Measurements from ENCODE around the gene EHMT2.
A peak's percentile ranks its signal among the peaks of the same experiment; 100 is the strongest.
"Not testable (repeated sequence)": the region's sequence is repeated elsewhere in the genome, so short reads cannot be mapped to it uniquely, and the experiment has no call there.

Gene EHMT2

DNA sequence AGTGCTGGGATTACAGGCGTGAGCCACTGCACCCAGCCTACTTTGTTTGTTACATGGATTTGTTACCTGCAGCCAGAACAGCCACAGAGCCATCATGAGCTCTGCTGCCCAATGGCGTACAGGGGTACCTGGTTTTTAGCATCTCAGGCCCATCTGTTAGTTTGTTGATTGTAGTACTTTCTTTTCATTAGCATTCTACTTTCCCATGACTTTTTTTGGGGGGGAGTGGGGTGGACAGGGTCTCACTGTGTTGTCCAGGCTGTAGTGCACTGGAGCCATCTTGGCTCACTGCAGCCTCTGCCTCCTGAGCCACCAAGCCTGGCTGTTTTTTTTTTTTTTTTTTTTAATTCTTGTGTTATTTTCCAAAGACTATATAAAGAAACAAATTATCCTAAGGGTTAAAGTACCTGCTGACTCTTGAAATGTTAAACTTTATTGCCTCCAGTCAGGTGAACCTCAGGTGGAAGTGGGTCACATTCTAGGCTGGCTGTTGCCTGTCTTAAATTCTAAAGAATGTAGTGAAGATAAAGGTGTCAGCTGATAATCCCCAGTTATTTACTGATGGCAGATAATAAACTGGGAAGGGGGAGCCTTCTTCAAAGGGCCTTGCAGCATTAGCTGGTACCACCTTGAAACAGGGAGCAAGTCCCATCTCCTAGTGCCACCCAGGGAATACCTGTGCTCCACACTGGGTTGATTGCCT lies 50.1 kb downstream of the EHMT2 start:
- Histone ChIP-seq H3K36me3 (ENCODE audit: insufficient read depth, low read depth, low read length) (no peaks in the 10 kb centered on the region), H3K4me3 (ENCODE audit: low read length) (no peak overlapping the region), H3K27me3 (ENCODE audit: insufficient read depth, low read length) (no peaks in the 10 kb centered on the region), H3K9me3 (ENCODE audit: insufficient read depth, low read depth, low read length) (no peaks in the 10 kb centered on the region), H3K27ac (ENCODE audit: low read length) (no peak overlapping the region), H3K9ac (ENCODE audit: low read depth, low read length) (no peak overlapping the region), H3K4me1 (ENCODE audit: insufficient read depth, low read length) (no peaks in the 10 kb centered on the region)

DNA sequence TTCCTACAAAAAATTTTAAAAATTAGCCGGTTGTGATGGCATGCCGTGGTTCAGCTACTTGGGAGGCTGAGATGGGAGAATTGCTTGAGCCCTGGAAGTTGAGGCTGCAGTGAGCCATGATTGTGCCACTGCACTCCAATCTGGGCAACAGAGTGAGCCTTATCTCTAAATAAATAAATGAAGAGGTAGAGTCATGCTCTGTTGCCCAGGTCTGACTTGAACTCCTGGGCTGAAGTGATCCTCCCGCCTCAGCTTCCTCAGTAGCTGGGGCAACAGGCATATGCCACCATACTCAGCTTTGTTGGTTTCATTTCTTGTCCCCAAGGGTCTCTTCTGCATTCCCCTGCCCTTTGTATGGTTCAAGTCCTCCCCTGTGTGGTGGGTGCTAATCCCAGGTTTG lies 53.0 kb downstream of the EHMT2 start:
- H3K36me3 ChIP-seq (ENCODE audit: insufficient read depth, low read depth, low read length), result peaks cover 14% of the 10 kb centered on the region
- no peaks in the 10 kb centered on the region for H3K27me3 ChIP-seq (ENCODE audit: insufficient read depth, low read length)
- H3K4me3 ChIP-seq (ENCODE audit: low read length), result no peak overlapping the region
- no peaks in the 10 kb centered on the region for H3K4me1 ChIP-seq (ENCODE audit: insufficient read depth, low read length)
- no peak overlapping the region for H3K9ac ChIP-seq (ENCODE audit: low read depth, low read length)
- no peaks in the 10 kb centered on the region for H3K9me3 ChIP-seq (ENCODE audit: insufficient read depth, low read depth, low read length)
- H3K27ac ChIP-seq (ENCODE audit: low read length), result no peak overlapping the region

DNA sequence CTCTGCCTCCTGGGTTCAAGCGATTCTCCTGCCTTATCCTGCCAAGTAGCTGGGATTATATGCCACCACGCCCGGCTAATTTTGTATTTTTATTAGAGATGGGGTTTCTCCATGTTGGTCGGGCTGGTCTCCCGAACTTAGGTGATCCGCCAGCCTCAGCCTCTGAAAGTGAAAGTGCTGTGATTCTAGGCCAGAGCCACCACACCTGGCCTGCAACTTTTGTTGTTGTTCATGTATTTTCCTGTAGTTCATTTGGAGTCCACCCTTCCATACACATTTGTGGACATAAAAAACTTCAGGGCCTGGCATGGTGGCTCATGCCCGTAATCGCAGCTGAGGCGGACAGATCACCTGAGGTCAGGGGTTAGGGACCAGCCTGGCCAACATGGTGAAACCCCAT lies 55.4 kb downstream of the EHMT2 start:
- Histone ChIP-seq H3K27me3 (ENCODE audit: insufficient read depth, low read length) (no peaks in the 10 kb centered on the region), H3K27ac (ENCODE audit: low read length) (no peak overlapping the region), H3K4me1 (ENCODE audit: insufficient read depth, low read length) (peaks cover 8% of the 10 kb centered on the region; the same call in 1 of the 2 replicates), H3K36me3 (ENCODE audit: insufficient read depth, low read depth, low read length) (peaks cover 39% of the 10 kb centered on the region), H3K4me3 (ENCODE audit: low read length) (no peak overlapping the region), H3K9ac (ENCODE audit: low read depth, low read length) (no peak overlapping the region), H3K9me3 (ENCODE audit: insufficient read depth, low read depth, low read length) (no peaks in the 10 kb centered on the region)

DNA sequence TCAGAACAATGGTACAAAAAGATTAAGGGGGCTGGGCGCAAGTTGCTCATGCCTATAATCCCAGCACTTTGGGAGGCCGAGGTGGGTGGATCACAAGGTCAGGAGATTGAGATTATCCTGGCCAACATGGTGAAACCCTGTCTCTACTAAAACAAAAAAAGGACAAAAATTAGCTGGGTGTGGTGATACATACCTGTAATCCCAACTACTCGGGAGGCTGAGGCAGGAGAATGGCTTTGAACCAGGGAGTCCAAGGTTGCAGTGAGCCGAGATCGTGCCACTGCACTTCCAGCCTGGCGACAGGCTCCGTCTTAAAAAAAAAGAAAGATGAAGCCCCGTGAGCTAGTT lies 57.7 kb downstream of the EHMT2 start:
- not testable (repeated sequence) for H3K9ac ChIP-seq (ENCODE audit: low read depth, low read length); H3K27ac ChIP-seq (ENCODE audit: low read length); H3K4me3 ChIP-seq (ENCODE audit: low read length); H3K27me3 ChIP-seq (ENCODE audit: insufficient read depth, low read length); H3K4me1 ChIP-seq (ENCODE audit: insufficient read depth, low read length); H3K9me3 ChIP-seq (ENCODE audit: insufficient read depth, low read depth, low read length)
- peaks cover 53% of the 10 kb centered on the region for H3K36me3 ChIP-seq (ENCODE audit: insufficient read depth, low read depth, low read length)

DNA sequence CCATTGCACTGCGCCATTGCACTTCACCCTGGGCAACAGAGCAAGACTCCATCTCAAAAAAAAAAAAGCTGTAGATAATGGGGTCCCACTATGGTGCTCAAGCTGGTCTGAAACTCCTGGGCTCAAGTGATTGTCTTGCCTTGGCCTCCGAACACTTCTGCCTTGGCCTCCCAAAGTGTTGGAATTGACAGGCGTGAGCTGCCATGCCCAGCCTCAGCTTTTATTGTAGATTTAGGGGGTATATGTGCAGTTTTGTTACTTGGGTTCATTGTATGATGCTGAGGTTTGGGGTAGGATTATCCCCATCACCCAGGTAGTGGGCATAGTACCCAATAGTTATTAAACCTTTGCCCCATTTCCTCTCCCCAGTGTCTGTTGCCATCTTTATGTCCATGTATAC lies 58.5 kb downstream of the EHMT2 start:
- peaks cover 53% of the 10 kb centered on the region for H3K36me3 ChIP-seq (ENCODE audit: insufficient read depth, low read depth, low read length)

DNA sequence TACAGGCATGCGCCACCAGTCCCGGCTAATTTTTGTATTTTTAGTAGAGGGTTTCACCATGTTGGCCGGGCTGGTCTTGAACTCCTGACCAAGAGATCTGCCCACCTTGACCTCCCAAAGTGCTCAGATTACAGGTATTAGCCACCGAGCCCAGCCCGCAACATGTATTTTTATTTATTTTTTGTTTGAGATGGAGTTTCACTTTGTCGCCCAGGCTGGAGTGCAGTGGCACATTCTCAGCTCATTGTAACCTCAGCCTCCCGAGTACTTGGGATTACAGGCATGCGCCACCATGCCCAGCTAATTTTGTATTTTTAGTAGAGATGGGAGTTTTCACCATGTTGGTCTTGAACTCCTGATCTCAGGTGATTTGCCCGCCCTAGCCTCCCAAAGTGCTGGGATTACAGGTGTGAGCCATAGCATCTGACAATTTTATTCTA lies 59.4 kb downstream of the EHMT2 start:
- peaks cover 53% of the 10 kb centered on the region for H3K36me3 ChIP-seq (ENCODE audit: insufficient read depth, low read depth, low read length)

More for the DNA sequence above, 58.5 kb downstream of the EHMT2 start:
- Histone ChIP-seq H3K27ac (ENCODE audit: low read length) (no peak overlapping the region), H3K9ac (ENCODE audit: low read depth, low read length) (no peak overlapping the region), H3K9me3 (ENCODE audit: insufficient read depth, low read depth, low read length) (no peaks in the 10 kb centered on the region), H3K27me3 (ENCODE audit: insufficient read depth, low read length) (no peaks in the 10 kb centered on the region), H3K4me1 (ENCODE audit: insufficient read depth, low read length) (peaks cover 8% of the 10 kb centered on the region; the same call in 1 of the 2 replicates), H3K4me3 (ENCODE audit: low read length) (peak overlapping the region; percentile 91; the same call in 1 of the 2 replicates)

DNA sequence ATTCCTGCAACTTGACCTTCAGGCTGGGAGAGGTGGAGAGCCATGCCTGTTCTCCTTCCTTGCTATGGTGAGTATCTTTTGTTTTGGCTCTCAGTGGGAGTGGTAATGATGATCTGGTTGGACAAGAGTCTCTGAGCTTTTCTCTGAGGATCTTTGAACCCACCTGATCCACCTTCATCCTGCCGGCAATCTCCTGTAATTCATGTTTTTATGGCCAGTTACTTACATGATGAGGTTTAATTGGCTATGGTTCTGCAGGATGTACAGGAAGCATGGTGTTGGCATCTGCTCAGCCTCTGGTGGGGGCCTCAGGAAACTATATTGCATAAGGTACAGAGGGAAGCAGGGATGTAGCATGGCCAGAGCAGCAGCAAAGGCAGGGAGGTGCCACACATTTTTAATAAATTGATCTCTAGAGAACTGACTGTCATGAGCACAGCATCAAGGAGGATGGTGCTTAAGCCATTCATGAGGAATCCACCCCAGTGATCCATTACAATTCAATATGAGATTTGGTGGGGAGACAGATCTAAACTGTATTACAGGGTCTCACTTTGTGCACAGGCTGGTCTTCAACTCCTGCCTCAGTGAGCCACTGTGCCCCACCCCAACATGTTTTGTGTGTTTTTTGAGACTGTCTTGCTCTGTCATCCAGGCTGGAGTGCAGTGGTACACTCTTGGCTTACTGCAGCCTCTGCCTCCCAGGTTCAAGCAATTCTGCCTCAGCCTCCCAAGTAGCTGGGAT lies 60.0 kb downstream of the EHMT2 start:
- Histone ChIP-seq H3K9ac (ENCODE audit: low read depth, low read length) (peak overlapping the region; percentile 99; the same call in 1 of the 2 replicates), H3K27ac (ENCODE audit: low read length) (no peak overlapping the region), H3K27me3 (ENCODE audit: insufficient read depth, low read length) (no peaks in the 10 kb centered on the region), H3K4me1 (ENCODE audit: insufficient read depth, low read length) (peaks cover 8% of the 10 kb centered on the region; the same call in 1 of the 2 replicates), H3K4me3 (ENCODE audit: low read length) (peak overlapping the region; percentile 91), H3K36me3 (ENCODE audit: insufficient read depth, low read depth, low read length) (peaks cover 53% of the 10 kb centered on the region), H3K9me3 (ENCODE audit: insufficient read depth, low read depth, low read length) (no peaks in the 10 kb centered on the region)

More for the DNA sequence above, 59.4 kb downstream of the EHMT2 start:
- H3K27me3 ChIP-seq (ENCODE audit: insufficient read depth, low read length); H3K27ac ChIP-seq (ENCODE audit: low read length); H3K4me1 ChIP-seq (ENCODE audit: insufficient read depth, low read length); H3K9me3 ChIP-seq (ENCODE audit: insufficient read depth, low read depth, low read length): not testable (repeated sequence)
- peak overlapping the region; percentile 99; the same call in 1 of the 2 replicates for H3K9ac ChIP-seq (ENCODE audit: low read depth, low read length)
- peak overlapping the region; percentile 91 for H3K4me3 ChIP-seq (ENCODE audit: low read length)

DNA sequence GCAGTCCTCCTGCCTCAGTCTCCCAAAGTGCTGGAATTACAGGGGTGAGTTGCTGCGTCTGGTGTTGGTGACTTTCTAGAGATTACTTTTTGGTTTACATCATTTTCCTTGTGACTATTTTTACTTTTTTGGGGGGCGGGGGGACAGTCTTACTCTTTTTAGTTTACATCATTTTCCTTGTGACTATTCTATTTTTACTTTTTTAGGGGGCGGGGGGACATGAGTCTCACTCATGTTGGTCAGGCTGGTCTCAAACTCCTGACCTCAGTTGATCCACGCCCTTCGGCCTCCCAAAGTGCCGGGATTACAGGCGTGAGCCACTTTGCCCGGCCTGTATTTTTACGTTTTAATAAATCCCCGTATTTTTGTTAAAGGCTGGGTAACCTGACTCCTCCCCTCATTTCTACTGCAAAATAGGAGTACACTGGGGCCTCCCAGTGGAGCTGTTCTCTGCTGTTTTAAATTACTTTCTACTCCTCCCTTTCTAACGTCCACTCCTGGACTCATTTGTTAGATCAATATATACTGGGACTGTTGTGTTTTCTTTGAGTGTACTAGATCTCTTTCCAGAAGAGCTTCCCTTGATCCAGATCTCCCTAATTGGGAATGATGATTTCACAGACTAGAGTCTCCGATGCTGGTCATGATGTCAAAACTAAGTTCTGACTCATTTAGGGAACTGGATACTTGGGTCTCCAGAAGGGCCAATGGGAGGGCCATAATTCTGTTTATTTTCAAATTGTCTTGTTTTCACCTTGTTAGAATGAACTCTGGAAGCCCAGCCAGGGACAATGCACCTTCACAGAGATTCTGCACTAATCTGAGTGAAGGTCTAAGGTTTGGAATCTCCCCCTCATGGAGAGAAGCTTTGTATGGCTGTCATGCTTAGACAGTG lies 60.8 kb downstream of the EHMT2 start:
- Histone ChIP-seq H3K27ac (ENCODE audit: low read length) (peak overlapping the region; percentile 12), H3K27me3 (ENCODE audit: insufficient read depth, low read length) (no peaks in the 10 kb centered on the region), H3K4me1 (ENCODE audit: insufficient read depth, low read length) (peaks cover 8% of the 10 kb centered on the region; the same call in 1 of the 2 replicates), H3K9me3 (ENCODE audit: insufficient read depth, low read depth, low read length) (no peaks in the 10 kb centered on the region), H3K9ac (ENCODE audit: low read depth, low read length) (peak overlapping the region; percentile 99), H3K36me3 (ENCODE audit: insufficient read depth, low read depth, low read length) (peaks cover 53% of the 10 kb centered on the region), H3K4me3 (ENCODE audit: low read length) (peak overlapping the region; percentile 91)

DNA sequence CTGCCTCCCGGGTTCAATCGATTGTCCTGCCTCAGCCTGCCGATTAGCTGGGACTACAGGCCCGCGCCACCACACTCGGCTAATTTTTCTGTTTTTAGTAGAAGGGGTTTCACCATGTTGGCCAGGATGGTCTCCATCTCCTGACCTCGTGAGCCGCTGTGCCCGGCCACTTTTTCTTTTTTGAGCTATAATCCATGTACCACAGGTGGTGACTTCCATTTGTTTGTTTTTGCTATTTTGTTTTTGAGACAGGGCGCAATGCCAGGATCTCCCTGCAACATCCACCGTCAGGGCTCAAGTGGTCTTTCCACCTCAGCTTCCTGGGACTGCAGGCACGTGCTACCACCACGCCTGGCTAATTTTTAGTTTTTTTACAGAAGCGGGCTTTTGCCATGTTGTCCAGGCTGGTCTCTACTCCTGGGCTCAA lies 61.4 kb downstream of the EHMT2 start:
- peaks cover 8% of the 10 kb centered on the region; the same call in 1 of the 2 replicates for H3K4me1 ChIP-seq (ENCODE audit: insufficient read depth, low read length)
- peaks cover 53% of the 10 kb centered on the region for H3K36me3 ChIP-seq (ENCODE audit: insufficient read depth, low read depth, low read length)

DNA sequence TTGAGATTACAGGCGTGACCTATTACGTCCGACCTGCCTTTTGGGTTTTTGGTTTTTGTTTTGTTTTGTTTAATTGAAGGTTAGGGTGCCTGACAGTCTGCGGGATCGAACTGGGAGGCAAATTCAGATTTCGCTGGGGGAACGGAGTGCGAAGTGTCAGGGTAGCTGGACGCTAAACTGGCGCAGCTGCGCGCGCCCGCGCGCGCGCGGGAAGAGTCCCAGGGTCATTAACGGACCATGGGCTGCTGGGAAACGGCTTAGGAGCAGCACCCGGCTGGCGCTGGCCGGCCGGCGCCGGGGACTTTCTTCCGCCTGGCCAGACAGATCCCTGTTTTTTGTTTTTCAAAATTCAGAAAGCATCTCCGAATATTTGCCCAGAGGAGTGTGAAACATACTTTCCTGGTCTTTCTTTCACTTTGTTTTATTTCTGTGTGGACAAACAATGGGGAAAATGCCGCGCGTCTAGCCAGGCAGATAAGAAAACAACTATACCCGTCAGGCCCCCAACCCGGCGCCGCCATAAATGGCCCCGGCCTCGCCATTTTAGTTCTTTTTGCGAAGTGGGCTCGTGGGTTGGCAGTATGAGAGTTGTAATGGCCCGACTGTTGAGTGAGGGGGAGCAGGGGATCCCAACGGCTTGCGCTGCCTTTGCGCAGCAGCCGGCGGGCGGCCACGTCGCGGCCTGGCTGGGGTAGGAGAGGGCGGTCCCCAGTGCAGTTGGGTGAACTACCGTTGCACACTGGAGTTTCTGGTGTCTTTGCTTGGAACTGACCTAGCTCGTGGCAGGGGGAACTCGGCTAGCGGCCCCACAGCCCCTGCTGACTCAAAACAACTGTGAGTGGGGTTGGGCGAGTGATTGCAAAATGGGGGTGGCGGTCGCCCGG lies 62.9 kb downstream of the EHMT2 start:
- peak overlapping the region; percentile 93 for H3K27ac ChIP-seq (ENCODE audit: low read length)
- H3K4me1 ChIP-seq (ENCODE audit: insufficient read depth, low read length), result peaks cover 8% of the 10 kb centered on the region; the same call in 1 of the 2 replicates
- peak overlapping the region; percentile 99 for H3K9ac ChIP-seq (ENCODE audit: low read depth, low read length)
- no peaks in the 10 kb centered on the region for H3K27me3 ChIP-seq (ENCODE audit: insufficient read depth, low read length)
- peaks cover 39% of the 10 kb centered on the region for H3K36me3 ChIP-seq (ENCODE audit: insufficient read depth, low read depth, low read length)
- no peaks in the 10 kb centered on the region for H3K9me3 ChIP-seq (ENCODE audit: insufficient read depth, low read depth, low read length)
- H3K4me3 ChIP-seq (ENCODE audit: low read length), result peak overlapping the region; percentile 91

More for the DNA sequence above, 61.4 kb downstream of the EHMT2 start:
- Histone ChIP-seq H3K9me3 (ENCODE audit: insufficient read depth, low read depth, low read length) (no peaks in the 10 kb centered on the region), H3K9ac (ENCODE audit: low read depth, low read length) (peak overlapping the region; percentile 99), H3K27me3 (ENCODE audit: insufficient read depth, low read length) (no peaks in the 10 kb centered on the region), H3K27ac (ENCODE audit: low read length) (peak overlapping the region; percentile 12), H3K4me3 (ENCODE audit: low read length) (peak overlapping the region; percentile 91)
